HG03571 (cell line): ENCODE results near the gene FBXO4.
"Not testable (repeated sequence)": the region's sequence is repeated elsewhere in the genome, so short reads cannot be mapped to it uniquely, and the experiment has no call there.

ENCODE experiments used
- ATAC-seq: cut with Tn5 transposase; IDR thresholded peaks from one replicate; pipeline ENCODE4 v1.9.1; 2021; ENCODE audit not compliant: unreplicated experiment

The FBXO4 gene

GRCh38 chr5:41921874-41922273, 3.2 kb upstream of the FBXO4 start:
- ATAC-seq, result no peak

- no peak for ATAC-seq
These were observed 582 bp upstream of the FBXO4 start for GRCh38 chr5:41924526-41924871.

- ATAC-seq, result peak; percentile 9
These were observed 472 bp downstream of the FBXO4 start for GRCh38 chr5:41925555-41925951.

GRCh38 chr5:41927604-41928003, 2.5 kb downstream of the FBXO4 start:
- no peak for ATAC-seq

GRCh38 chr5:41929035-41929434, 4.0 kb downstream of the FBXO4 start:
- ATAC-seq, result no peak

GRCh38 chr5:41932770-41933169, 7.7 kb downstream of the FBXO4 start:
- ATAC-seq, result no peak

GRCh38 chr5:41935544-41935943, 10.5 kb downstream of the FBXO4 start:
- no peak for ATAC-seq

GRCh38 chr5:41940641-41941040, 15.6 kb downstream of the FBXO4 start:
- ATAC-seq, result no peak

- not testable (repeated sequence) for ATAC-seq
These were observed 20.4 kb downstream of the FBXO4 start for GRCh38 chr5:41945332-41945955.

- no peak for ATAC-seq
These were observed 26.1 kb downstream of the FBXO4 start for GRCh38 chr5:41951224-41951623.

- no peak for ATAC-seq
These were observed 29.2 kb downstream of the FBXO4 start for GRCh38 chr5:41954286-41954685.

GRCh38 chr5:41955432-41956024, 30.4 kb downstream of the FBXO4 start:
- no peak for ATAC-seq

- ATAC-seq, result no peak
These were observed 31.9 kb downstream of the FBXO4 start for GRCh38 chr5:41956943-41957342.

- no peak for ATAC-seq
These were observed 35.4 kb downstream of the FBXO4 start for GRCh38 chr5:41960481-41960880.

- no peak for ATAC-seq
These were observed 36.7 kb downstream of the FBXO4 start for GRCh38 chr5:41961736-41962135.

GRCh38 chr5:41962491-41962890, 37.4 kb downstream of the FBXO4 start:
- ATAC-seq, result no peak

- ATAC-seq, result no peak
These were observed 41.5 kb downstream of the FBXO4 start for GRCh38 chr5:41966401-41967105.

GRCh38 chr5:41967401-41967800, 42.3 kb downstream of the FBXO4 start:
- no peak for ATAC-seq

GRCh38 chr5:41968153-41968723, 43.2 kb downstream of the FBXO4 start:
- no peak for ATAC-seq

GRCh38 chr5:41973087-41973486, 48.0 kb downstream of the FBXO4 start:
- ATAC-seq, result no peak

- no peak for ATAC-seq
These were observed 48.8 kb downstream of the FBXO4 start for GRCh38 chr5:41973887-41974286.

- no peak for ATAC-seq
These were observed 53.6 kb downstream of the FBXO4 start for GRCh38 chr5:41978676-41979075.
